ENCODE measurements around the gene SPAG6.

GRCh38 chr10:22386503-22386902, 41.2 kb downstream of the SPAG6 start:
- TF ChIP-seq POLR2AphosphoS5 (IDR thresholded peaks at IDR 0.05; ENCODE audit: low read depth, low read length) = no peak
- TF ChIP-seq POU2F2 (IDR thresholded peaks at IDR 0.05; ENCODE audit: low read depth, low read length) = no peak
- no peak for TF ChIP-seq POLR2A (IDR thresholded peaks at IDR 0.05; ENCODE audit: low read depth, low read length)
- TF ChIP-seq TAF1 (IDR thresholded peaks at IDR 0.05; ENCODE audit: low read depth, low read length) = no peak
- TF ChIP-seq SPI1 (IDR thresholded peaks at IDR 0.05; ENCODE audit: low read depth, low read length) = no peak

Measured in GM12891 (cell line).